ENCODE results near the gene SNX14.
"Not testable (repeated sequence)": the region's sequence is repeated elsewhere in the genome, so short reads cannot be mapped to it uniquely, and the experiment has no call there.

The SNX14 gene

DNA sequence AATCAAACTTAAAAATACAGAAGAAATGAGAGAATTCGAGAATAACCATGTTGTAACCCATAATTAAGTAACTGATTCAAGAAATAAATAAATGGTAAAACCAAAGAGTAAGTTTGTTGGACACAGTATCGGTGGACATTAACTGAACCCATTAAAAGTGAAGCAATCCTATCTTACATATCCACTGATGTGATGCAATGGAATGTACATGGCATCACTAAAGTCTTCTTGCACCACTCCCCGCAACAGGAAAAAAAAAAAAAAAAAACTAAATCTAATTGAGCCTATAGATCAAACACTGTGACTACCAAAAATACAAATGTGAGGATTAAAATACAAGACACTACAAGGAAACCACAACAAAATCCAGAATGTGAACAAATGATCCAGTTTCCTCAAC, 7.9 kb downstream of the SNX14 start:
- DNase-seq = no peak

DNA sequence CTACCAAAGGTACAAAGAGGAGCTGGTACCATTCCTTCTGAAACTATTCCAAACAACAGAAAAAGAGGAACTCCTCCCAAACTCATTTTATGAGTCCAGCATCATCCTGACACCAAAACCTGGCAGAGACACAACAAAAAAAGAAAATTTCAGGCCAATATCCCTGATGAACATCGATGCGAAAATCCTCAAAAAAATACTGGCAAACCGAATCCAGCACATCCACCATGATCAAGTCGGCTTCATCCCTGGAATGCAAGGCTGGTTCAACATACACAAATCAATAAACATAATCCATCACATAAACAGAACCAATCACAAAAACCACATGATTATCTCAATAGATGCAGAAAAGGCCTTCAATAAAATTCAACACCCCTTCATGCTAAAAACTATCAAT, 10.8 kb downstream of the SNX14 start:
- DNase-seq = not testable (repeated sequence)

DNA sequence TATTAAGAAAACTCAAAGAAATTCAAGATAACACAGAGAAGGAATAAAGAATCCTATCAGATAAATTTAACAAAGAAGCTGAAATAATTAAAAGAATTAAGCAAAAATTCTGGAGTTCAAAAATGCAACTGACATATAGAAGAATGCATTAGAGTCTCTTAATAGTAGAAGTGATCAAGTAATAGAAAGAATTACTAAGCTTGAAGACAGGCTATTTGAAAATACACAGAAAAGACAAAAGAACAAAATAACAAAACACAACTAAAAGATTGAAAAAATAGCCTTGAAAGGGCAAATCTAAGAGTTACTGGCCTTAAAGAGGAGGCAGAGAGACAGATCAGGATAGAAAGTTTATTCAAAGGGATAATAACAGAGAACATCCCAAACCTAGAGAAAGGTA, 12.1 kb downstream of the SNX14 start:
- no peak for DNase-seq

DNA sequence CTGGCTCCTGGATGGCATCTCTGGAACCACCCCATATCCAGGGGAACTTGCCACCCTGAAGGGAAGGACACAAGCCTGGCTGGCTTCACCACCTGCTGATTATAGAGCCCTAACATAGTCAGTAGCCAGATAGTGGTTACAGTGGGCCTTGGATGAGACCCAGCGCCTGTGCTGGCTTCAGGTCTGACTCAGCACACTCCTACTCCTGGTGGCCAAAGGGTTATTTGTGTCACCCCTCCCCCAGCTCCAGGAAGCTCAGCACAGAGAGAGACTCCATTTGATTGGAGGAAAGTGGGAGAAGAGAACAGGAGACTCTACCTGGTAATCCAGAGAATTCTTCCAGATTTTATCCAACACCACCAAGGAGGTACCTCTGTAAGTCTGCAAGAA, 12.8 kb downstream of the SNX14 start:
- DNase-seq = no peak

DNA sequence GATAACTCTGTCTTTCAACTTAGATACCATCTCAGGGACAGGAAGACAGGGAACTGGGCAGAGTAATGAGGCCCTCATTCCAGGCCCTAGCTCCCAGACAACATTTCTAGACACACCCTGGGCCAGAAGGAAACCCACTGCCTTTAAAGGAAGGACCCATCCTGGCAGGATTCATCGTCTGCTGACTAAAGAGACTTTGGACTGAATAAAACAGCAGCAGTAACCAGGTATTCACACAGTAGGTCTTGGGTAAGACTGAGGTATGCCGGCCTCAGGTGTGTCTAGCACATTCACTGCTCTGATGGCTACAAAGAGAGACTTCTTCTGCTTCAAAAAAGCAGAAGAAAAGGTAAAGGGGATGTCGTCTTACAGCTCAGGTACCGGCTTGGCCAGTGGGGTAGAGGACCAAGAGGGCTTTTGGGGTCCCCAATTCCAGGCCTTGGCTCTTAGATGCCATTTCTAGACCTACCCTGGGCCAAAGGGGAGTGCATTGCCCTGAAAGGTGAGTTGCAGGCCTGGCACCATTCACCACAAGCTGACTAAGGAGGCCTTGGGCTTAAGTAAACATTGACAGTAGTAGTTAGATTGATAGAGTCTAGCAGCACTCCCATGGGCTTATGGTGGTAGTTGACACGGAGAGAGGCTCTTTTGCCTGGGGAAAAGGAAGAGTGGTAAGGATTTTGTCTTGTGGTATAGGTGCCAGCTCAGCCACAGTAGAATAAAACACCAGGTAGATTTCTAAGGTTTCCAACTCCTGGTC, 13.4 kb downstream of the SNX14 start:
- no peak for DNase-seq

DNA sequence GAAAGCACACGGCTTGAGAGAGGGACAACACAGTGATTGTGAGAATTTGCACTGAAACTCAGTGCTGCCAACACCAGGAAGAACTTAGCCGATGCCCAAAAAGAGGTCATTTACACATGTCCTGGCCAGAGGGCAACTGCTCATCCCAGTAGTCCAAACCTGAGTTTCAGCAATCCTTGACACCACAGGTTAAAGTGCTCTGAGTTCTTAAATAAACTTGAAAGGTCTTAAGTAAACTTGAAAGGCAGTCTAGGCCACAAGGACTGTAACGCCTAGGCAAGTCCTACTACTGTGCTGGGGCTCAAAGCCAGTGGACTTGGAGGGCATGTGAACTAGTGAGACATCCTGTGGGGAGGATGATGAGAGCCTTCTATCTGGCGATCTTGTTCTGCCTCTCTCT, 14.1 kb downstream of the SNX14 start:
- DNase-seq = no peak

DNA sequence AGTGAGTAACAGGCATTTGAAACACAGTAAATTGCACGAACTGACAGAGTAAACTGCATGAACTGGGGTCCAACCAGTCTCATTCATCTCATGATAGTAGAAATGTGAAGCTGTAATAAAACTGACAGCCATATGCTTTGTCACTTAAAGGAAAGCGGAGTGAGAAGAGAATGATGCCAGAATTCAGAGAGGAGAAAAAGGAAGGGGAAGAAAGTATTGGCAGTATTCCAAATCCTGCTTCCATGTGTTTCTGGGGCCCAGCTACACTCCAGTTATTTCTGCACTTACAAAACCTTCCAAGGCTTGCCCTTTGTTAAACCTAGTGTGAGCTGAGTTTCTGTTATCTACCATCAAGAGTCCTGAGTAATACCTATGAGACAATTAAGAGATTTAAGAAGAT, 17.2 kb downstream of the SNX14 start:
- no peak for DNase-seq

DNA sequence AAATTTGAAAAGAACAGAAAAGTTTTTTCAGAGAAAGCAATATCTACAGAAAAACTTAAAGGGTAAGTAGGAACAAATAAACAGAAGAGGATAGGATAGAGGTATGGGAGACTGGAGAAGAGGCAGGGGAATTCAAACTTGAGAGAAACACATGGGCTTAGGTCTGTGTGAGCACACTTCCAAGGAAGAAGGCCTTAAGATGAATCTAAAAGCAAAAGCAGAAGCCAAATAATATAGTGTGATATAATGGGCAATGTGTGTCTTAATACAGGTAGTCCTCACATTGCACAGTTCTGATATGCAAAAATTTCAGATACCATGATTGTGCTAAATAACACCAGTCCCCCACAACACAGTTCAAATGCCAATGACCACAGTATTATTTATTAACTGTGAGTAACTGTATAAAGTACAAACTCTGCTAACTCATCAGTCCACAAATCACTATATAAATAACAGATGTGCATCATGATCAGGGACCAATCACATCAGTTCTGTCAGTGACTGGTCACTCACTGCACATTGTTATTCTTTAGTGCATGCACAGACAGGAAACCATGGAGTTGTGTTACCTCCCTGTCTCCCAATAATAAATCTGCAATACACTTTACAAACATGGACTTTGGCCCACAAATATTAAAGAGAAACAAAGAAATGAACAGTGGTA, 18.6 kb downstream of the SNX14 start:
- DNase-seq = no peak

DNA sequence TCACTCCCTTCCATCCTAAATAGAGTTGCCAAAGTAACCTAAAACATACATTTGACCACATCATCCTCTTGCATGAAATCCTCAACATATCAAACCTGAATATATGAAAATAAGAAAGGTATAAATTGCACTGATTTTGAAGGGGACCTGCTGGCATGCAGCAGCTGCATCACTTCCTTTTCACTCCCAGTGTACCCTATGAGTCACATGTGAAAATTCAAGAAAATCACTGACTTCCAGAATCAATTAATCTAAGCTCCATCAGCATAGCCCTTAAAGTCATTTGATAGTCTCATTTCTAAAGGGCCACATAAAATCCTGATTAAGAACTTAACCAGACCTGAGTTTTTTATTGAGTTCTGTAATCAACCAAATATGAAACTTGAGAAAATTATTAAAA, 24.3 kb downstream of the SNX14 start:
- no peak for DNase-seq

DNA sequence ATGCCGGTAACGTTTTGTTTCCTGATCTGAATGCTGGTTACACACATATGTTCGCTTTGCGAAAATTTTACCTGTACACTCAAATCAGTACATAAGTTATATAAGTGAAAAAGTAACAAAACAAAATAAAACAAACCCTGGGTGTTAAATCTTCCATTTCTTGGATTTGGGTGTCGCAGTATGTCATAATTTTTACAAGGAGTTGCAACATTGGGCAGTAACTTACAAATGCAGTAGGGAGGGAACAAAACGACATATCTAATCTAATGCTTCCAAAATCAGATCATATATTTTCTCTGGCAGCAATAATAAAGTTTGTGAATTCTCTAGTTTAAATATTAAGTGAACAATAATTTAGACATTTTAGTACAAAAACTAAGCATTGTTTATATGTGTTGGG, 25.2 kb downstream of the SNX14 start:
- no peak for DNase-seq

DNA sequence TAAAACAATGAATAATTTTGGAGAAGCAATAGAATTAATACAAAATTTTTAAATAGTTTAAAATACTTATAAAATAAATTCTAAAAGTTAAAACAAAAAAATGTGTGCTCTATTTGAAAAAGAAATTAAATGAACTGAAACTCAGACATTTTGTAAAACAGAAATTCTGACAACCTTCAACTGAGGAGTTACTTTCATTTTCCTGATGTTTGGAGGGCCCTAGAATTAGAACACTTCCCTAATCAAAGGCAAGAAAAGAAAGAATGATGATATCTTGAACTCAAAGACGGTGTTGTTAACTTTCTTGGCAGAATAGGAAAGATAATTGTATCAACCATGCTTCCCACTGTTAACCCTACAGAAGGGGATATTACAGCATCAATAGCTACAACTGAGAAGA, 27.9 kb downstream of the SNX14 start:
- DNase-seq = no peak

DNA sequence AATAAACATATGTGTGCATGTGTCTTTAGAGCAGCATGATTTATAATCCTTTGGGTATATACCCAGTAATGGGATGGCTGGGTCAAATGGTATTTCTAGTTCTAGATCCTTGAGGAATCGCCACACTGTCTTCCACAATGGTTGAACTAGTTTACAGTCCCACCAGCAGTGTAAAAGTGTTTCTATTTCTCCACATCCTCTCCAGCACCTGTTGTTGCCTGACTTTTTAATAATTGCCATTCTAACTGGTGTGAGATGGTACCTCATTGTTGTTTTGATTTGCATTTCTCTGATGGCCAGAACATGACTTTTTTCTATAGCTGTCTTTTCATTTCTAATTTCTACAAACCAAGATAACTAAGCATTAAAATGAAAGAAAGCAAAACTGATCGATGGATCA, 29.4 kb downstream of the SNX14 start:
- DNase-seq = not testable (repeated sequence)

DNA sequence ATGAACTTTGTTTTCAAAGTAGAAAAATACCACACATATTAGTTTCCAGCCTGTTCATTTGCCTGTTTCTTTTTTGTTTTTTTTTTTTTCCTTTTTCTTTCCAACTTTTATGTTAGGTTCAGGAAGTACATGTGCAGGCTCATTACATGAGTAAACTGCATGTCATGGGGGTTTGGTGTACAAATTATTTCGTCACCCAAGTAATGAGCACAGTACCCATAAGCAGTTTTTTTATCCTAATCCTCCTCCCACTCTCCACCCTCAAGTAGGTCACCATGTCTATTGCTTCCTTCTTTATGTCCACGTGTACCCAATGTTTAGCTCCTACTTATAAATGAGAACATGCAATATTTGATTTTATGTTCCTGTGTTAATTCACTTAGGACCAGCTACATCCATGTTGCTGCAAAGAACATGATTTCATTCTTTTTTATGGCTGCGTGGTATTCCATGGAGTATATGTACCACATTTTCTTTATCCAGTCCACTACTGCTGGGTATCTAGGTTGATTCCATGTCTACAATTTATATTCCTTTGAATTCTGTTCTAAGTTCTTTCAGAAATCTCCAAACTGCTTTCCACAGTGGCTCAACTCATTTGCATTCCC, 31.8 kb downstream of the SNX14 start:
- no peak for DNase-seq

DNA sequence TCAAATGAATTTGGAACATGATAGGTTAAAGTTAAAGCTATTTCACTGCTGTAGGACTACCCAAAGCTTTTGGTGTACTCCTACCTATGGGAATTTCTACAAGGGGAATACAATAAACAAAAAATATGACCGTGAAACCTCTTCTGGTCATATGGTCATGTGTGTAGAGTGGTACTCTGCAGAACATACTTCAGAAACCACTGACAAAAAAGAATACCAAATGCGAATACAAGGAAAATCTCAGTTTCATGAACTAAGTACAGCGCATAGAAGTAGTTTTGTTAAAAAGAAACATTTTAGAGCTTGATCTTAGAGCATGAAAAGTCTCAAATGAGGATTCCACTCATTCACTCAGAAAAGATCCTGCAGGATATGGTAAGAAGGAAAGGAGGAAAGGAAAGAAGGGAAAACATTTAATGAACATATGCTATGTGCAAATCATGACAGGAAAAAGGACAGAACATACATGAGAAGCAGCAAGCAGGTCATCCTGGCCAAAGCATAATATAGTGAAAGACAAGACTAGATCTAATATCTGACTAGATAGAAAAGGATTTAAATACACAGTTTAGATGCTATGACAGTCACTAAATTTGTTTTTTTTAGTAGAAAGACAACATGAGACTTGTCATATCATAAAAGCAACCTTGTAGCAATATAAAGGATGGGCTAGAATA, 36.5 kb downstream of the SNX14 start:
- no peak for DNase-seq

DNA sequence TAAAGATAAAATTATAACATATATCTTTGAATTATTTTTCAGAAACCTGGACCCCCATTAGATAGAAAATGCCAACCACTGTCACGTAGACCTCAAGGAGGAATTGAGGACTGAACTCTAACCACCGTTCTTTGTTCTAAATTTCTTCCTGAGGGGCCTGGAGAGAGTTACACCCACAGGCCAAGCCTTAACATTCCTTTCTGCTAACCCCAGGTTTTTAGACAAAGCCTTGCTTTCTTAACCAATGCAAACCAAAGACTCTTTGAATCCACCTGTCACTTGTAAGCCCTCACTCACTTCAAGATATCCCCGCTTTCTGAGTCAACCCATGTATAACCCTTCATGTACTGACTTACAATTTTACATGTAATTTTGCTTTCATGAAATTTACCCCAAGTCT, 41.0 kb downstream of the SNX14 start:
- DNase-seq = no peak

DNA sequence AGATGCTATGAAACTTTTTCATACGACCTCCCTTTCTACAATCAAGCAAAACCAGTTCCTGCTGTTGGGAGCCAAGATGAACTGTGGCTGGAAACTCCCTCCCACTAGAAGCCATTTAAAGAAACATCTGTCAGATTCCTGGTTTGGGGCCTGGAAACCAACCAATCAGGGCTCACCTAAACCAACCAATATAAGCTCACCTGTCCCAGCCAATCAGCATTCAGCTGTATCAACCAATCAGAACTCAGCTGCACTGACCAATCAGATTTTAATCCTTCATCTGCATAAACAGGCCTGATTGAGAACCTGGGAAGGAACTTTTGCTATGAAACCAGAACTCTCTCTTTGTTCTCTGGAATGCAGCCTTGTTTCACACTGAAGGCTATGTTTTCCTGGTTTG, 42.4 kb downstream of the SNX14 start:
- no peak for DNase-seq

DNA sequence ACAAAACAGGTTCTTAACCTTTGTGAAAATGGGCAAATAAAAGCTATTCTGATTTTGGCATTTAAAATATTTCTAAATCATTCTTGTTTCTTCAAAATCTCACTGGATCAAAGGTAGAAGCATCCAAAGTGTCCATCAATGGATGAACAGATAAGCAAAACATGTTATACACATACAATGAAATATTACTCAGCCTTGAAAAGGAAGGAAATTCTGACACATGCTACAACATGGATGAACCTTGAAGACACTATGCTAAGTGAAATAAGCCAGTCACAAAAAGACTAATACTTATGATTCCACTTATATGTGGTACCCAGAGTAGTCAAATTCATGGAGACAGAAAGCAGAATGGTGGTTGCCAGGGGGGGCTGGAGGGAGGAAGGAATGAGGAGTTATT, 45.9 kb downstream of the SNX14 start:
- DNase-seq = no peak

DNA sequence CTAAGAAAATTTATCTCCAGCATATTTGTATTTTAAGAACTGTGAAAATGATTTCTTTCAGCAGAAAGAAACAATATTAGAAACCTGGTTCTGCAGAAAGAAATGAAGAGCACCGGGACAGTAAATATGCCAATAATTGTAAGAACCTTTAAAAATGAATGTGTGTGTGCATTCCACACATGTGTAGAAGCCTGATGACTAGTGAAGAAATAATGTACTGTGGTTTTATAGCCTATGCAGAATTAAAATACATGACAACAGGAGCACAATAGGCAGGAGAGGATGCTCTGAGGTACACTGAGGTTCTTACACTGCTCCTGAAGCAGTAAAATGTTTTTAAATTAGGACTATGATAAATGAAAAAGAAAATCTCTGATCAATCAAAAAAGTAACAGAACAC, 48.9 kb downstream of the SNX14 start:
- no peak for DNase-seq

DNA sequence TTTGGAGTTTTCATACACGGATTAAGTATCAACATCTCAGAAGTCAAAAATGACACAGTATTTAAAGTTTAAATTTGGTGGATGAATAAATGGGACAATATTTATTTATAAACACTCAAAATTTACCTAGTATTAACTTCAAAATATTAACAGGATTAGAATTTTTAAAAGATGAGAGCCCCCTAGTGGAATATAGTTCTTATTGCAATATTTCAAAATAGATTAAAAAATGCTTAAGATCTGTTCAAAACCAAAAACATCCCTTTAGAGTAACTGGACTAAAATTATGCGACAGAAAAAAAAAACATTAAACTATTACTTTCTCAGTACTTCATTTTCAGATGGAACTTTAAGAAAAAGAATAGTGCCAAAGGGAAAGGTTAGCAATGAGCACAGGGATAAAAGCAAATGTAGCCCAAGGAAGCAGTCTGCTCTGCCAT, 56.6 kb downstream of the SNX14 start:
- DNase-seq = no peak

DNA sequence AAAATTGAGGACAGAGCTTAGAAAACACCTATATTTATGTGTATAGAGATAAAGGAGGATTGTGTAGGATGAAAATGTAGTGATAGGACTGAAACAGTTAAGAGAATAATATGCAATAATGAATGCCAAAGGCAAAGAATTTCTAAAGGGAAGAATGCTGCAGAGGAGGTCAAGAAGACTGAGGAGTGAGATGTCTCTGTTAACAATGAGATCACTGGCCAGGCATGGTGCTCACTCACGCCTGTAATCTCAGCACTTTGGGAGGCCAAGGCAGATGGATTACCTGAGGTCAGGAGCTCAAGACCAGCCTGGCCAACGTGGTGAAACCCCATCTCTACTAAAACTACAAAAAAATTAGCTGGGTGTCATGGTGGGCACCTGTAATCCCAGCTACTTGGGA, 69.4 kb downstream of the SNX14 start:
- DNase-seq = not testable (repeated sequence)

DNA sequence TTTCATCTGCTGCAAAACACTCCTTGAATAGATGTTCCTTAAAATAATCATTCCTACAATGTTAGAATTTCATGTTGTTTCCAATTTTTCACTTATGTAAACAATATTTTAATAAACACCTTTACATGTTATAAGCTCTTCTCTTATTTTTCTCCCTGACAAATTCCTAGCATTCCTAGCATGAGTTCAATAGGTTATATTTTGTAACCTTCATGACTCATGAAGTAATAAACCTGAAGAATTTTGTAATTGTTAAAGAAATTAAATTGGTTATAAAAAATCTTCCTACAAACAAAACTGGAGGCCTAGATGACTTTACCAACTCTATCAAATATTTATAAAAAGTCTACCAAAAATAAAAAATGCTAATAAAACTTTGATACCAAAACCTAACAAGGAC, 77.5 kb downstream of the SNX14 start:
- DNase-seq = no peak

DNA sequence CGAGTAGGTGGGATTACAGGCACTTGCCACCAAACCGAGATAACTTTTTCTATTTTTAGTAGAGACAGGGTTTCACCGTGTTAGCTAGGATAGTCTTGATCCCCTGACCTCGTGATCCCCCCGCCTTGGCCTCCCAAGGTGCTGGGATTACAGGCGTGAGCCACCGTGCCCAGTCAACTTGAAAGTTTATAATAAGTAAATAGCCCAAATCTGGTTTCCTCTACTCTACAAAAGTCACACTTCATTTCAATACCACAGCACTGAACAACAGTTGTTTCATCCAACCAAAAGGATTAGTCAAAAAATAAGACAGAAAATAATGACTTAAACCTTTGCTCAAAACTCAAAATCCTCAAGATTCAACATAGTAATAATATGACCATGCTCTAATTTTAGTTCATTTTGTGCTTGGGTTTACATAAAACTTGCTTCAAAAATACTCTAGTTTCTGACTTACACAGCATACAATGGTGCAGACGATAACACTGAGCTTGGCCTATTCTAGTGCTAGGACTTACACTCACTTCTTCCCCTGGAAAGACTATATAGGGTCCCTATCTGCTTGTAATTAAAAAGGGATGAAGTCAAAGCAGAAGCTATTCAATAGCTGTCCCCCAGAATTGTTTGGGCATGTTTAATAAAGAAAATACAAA, 87.1 kb downstream of the SNX14 start:
- no peak for DNase-seq

DNA sequence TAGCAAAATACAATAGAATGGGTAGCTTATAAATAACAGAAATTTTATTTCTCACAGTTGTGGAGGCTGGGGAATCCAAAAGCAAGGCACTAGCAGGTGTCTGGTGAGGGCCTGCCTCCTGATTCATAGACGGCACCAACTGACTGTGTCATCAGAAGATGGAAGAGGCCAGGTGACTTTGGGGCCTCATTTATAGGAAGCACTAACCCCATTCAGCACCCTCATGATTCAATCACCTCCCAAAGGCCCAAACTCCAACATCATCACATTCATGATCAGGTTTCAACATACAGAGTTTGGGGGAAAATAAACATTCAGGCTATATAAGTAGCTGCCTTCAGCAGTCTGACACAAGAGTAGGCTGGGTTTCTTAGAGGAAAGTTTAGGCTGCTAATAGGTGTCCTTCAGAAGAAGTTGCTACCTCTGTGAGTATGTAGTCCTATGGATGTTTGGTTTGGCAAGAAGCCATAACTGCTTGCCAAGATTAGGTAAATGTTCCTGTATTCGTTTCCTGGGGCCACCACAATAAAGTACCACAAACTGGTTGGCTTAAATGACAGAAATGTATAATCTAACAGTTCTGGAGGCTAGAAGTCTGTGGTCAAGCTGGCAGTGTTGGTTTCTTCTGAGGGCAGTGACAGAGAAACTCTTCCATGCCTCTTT, 94.9 kb downstream of the SNX14 start:
- peak; percentile 14 to 63 for DNase-seq
